Fibroblast of lung (primary cell): Measurements from ENCODE around the gene ZBTB39.

Experiments used
- EZH2 ChIP-seq: IDR thresholded peaks from 2 replicates; pipeline ENCODE4 v1.5.1; 2012; ENCODE audit warnings: low read length, control low read depth, mild to moderate bottlenecking; ENCODE audit errors: missing control alignments
- TF ChIP-seq, protein P1 (sequence below), 2 donors: IDR thresholded peaks in 1 of 2; conservative IDR thresholded peaks in 1 of 2; 1 replicate in 1 of 2; 2 replicates in 1 of 2; pipeline ENCODE4 v1.5.1; 2011 to 2012; ENCODE audit warnings: low read length in 2 of 2, control low read depth in 1 of 2, inconsistent platforms in 1 of 2, low read depth in 1 of 2, mild to moderate bottlenecking in 1 of 2

DNA sequence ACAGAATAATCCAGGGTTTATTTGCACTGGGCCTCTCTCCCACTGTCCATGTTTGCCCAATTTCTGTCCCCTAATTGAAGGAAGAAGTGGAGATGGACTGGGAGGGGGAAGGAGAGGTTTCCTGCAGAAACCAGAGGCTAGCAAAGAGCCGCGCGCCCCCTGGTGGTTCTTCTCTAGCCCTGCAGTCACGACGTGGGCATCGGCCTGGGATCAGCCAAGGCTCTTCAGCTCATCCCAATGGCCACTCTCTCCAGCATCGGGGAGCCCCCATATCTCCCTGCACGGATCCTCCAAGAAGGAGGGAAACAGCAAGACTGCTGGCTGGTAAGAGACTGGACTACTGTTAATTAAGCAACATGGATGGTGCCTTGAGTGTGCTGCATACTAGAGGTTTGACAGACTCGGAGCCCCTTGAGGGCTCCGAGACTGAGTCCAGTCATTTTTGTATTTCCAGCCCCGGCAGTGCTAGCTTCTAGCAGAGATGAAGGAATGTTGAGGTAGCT lies 18.7 kb downstream of the ZBTB39 start:
- TF ChIP-seq, protein P1, sequence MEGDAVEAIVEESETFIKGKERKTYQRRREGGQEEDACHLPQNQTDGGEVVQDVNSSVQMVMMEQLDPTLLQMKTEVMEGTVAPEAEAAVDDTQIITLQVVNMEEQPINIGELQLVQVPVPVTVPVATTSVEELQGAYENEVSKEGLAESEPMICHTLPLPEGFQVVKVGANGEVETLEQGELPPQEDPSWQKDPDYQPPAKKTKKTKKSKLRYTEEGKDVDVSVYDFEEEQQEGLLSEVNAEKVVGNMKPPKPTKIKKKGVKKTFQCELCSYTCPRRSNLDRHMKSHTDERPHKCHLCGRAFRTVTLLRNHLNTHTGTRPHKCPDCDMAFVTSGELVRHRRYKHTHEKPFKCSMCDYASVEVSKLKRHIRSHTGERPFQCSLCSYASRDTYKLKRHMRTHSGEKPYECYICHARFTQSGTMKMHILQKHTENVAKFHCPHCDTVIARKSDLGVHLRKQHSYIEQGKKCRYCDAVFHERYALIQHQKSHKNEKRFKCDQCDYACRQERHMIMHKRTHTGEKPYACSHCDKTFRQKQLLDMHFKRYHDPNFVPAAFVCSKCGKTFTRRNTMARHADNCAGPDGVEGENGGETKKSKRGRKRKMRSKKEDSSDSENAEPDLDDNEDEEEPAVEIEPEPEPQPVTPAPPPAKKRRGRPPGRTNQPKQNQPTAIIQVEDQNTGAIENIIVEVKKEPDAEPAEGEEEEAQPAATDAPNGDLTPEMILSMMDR (conservative IDR thresholded peaks at IDR 0.05 in 1 of 2, IDR thresholded peaks at IDR 0.05 in 1 of 2; ENCODE audit: low read depth in 1 of 2, low read length in 2 of 2), result peak; percentile 92 to 96
- no peak for TF ChIP-seq EZH2
